ENCODE data around the gene SYNM. TPM values are rescaled to one million over a fixed set of nuclear protein-coding genes. Genes with fewer than 3 reads are reported as not detected.

SYNM gene
- total RNA-seq, 2 donors from 2014 or later = 5.7 to 8.2 TPM

DNA sequence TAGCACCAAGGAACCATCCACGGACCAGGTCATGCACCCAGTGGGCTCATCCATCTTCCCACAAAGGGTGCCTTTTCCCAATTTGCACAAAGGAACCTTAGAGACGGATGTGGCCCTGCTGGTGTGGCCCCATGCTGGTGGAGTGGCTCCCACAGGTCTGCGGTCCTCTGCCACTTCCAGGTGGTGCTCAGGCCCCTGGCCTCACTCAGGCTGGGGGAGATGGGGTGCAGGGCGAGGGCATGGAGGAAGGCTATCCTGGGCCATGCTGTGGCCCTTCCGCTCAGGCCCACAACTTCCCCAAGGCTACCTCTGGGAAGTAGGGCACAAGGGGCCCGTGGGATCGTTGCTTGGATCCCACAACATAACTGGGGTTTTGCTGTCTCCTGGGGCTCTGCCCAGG is 5.2 kb upstream of the SYNM start:
- Histone ChIP-seq H3K4me1 (peaks cover 12% of the 10 kb centered on the region), H3K4me3 (no peak overlapping the region), H3K36me3 (replicated peaks in 1 of 2; ENCODE audit: insufficient read depth in 1 of 2, low read depth in 2 of 2) (no peaks in the 10 kb centered on the region), H3K27ac (no peak overlapping the region), H3K9me3 (no peaks in the 10 kb centered on the region), H3K27me3 (no peaks in the 10 kb centered on the region)
- DNase-seq (no peak), ATAC-seq (no peak)
- intact Hi-C loops (cut with DNase I) = loop anchor here (5.0 kb wide), 1 partner anchor 118 kb away; no protein-coding TSS in a partner anchor
- 83 to 87% methylated on average over 3 to 7 of the region's 7 CpGs for WGBS, 2 donors
- TF ChIP-seq POLR2A (IDR thresholded peaks at IDR 0.05) = no peak
- TF ChIP-seq, protein P1, sequence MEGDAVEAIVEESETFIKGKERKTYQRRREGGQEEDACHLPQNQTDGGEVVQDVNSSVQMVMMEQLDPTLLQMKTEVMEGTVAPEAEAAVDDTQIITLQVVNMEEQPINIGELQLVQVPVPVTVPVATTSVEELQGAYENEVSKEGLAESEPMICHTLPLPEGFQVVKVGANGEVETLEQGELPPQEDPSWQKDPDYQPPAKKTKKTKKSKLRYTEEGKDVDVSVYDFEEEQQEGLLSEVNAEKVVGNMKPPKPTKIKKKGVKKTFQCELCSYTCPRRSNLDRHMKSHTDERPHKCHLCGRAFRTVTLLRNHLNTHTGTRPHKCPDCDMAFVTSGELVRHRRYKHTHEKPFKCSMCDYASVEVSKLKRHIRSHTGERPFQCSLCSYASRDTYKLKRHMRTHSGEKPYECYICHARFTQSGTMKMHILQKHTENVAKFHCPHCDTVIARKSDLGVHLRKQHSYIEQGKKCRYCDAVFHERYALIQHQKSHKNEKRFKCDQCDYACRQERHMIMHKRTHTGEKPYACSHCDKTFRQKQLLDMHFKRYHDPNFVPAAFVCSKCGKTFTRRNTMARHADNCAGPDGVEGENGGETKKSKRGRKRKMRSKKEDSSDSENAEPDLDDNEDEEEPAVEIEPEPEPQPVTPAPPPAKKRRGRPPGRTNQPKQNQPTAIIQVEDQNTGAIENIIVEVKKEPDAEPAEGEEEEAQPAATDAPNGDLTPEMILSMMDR (IDR thresholded peaks at IDR 0.05) = no peak

DNA sequence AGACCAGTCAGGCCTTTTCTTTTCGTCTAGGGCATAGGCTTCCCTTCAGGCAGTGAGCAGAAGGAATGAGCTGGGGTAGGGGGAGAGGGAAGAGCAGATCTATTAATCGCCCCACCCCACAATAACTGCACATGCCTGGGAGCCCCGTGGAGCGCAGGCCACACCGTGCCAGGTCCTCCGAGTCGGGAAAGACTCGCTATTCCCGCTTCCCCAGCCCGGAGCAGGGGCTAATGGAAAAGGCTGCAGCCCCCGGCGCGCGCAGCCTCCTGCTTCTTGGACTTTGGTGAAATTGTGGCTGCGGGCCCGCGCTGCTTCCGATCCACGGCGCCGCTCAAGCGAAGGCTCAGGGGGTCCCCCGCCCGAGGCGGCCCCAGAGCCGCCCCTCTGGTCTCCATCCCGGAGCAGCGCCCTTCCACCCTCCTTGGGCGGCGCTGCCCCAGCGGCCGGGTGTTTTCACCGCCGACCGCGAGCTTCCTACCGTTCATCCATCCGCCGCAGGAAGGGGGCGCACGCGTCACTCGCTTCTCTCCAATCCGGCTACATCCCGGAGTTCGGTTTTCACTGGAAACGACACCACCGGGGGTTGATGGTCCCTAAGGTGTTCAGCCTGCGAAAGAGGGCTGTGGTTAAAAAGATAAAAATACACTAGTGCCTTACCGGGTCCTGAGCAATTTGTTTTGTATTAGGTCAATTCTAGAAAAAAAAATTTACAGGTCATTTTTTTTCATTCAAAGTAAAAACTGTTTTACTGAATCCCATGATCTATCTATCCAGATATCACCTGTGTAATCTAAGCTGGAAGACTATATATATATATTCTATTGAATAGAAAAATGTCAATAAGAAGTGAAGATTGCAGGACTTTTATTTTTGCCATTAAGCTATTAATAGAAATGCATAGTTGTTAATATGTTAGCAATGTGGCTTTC is 4.4 kb upstream of the SYNM start:
- H3K27me3 ChIP-seq = no peaks in the 10 kb centered on the region
- ATAC-seq = peak; percentile 66
- H3K36me3 ChIP-seq (replicated peaks in 1 of 2; ENCODE audit: insufficient read depth in 1 of 2, low read depth in 2 of 2) = no peaks in the 10 kb centered on the region
- no peak overlapping the region for H3K27ac ChIP-seq
- WGBS, 2 donors = 4 to 6% methylated on average over 50 of the region's 50 CpGs
- TF ChIP-seq, protein P1 (IDR thresholded peaks at IDR 0.05) = peak; percentile 57 to 87 (median 73)
- TF ChIP-seq POLR2A (IDR thresholded peaks at IDR 0.05) = no peak
- H3K4me3 ChIP-seq = no peak overlapping the region
- intact Hi-C loops (cut with DNase I) = no loop called here
- peak; percentile 78 to 88 (median 84) for DNase-seq
- no peaks in the 10 kb centered on the region for H3K9me3 ChIP-seq
- H3K4me1 ChIP-seq = peaks cover 18% of the 10 kb centered on the region

DNA sequence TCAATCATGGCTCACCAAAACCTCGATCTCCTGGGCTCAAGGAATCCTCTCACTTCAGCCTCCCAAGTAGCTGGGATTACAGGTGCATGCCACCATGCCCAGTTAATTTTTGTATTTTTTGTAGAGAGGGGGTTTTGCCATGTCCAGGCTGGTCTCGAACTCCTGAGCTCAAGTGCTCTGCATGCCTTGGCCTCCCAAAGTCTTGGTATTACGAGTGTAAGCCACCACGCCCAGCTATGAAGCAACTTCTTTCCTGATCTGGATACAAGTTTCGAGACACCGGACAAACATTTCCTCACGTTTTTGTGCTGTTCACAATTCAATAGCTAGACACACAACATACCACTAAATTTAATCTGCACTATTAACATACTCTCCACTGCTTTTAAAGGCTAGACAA is 3.4 kb upstream of the SYNM start:
- TF ChIP-seq, protein P1 (IDR thresholded peaks at IDR 0.05) = no peak
- TF ChIP-seq POLR2A (IDR thresholded peaks at IDR 0.05) = no peak
- Histone ChIP-seq H3K36me3 (replicated peaks in 1 of 2; ENCODE audit: insufficient read depth in 1 of 2, low read depth in 2 of 2) (no peaks in the 10 kb centered on the region), H3K27me3 (no peaks in the 10 kb centered on the region), H3K4me3 (no peak overlapping the region), H3K27ac (no peak overlapping the region), H3K9me3 (no peaks in the 10 kb centered on the region), H3K4me1 (peaks cover 28% of the 10 kb centered on the region)
- no peak for ATAC-seq
- intact Hi-C loops (cut with DNase I) = no loop called here
- 56 to 72% methylated on average over 7 of the region's 7 CpGs for WGBS, 2 donors
- no peak for DNase-seq

DNA sequence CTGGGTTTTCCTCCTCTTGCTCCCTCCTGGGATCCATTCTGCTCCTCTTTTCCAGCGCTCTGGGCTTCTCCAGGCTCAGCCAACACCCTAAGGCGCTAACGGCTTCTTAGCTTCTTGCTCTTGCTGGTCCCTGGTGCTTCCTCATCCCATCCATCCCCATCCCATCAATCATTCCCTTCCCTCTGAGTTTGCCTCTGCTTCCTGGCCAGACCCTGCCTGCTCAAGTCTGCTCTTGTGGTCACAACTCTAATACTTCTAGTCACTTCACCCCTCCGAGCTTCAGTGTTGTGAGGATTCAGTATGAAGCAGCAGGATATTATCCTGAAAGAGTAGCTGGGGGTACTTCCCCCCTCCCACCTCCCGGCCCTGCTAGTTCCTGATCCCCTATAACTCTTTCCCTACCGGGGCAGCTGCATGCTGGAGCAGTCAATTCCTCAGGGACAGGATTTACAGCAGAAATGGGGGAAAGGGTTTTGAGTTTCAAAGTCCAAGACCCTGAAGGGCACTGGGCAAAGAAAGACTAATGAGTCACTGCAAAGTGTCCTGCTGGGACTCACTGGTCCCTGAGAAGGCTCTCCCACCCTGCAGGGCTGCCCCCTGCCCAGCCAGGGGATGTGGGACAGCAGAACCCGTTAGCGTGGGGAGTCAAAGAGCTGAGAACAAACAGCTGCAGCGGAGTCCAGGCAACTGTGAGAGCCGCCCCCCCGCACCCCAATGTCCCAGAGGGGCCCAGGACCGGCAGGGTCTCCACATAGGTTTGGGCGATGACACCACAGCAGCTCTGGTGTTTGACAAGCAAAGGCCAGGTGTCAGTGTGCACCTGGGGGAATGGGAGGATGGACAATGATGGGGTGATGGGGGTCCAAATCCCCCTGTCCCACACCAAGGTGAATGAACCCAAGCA is 2.3 kb upstream of the SYNM start:
- intact Hi-C loops (cut with DNase I) = no loop called here
- Histone ChIP-seq H3K4me1 (peaks cover 37% of the 10 kb centered on the region), H3K36me3 (replicated peaks in 1 of 2; ENCODE audit: insufficient read depth in 1 of 2, low read depth in 2 of 2) (no peaks in the 10 kb centered on the region), H3K9me3 (no peaks in the 10 kb centered on the region), H3K4me3 (no peak overlapping the region), H3K27ac (no peak overlapping the region), H3K27me3 (no peaks in the 10 kb centered on the region)
- 65 to 69% methylated on average over 11 to 13 of the region's 13 CpGs for WGBS, 2 donors
- TF ChIP-seq POLR2A (IDR thresholded peaks at IDR 0.05) = no peak
- TF ChIP-seq, protein P1 (IDR thresholded peaks at IDR 0.05) = no peak
- ATAC-seq (no peak), DNase-seq (no peak)

All from body of pancreas (tissue), 4 donors.